ENCODE data around the gene ST6GAL1.

The ST6GAL1 gene

GRCh38 chr3:187015903-187016638 lies 85.7 kb downstream of the ST6GAL1 start:
- no peak overlapping the region for H3K27ac ChIP-seq
- no peak for TF ChIP-seq ZFX (IDR thresholded peaks at IDR 0.05)
- TF ChIP-seq CTCF (conservative IDR thresholded peaks at IDR 0.05) = no peak

- no peak for TF ChIP-seq ZFX (IDR thresholded peaks at IDR 0.05)
- TF ChIP-seq CTCF (conservative IDR thresholded peaks at IDR 0.05) = no peak
- H3K27ac ChIP-seq = no peak overlapping the region
These were observed 86.5 kb downstream of the ST6GAL1 start for GRCh38 chr3:187016639-187017345.

- H3K27ac ChIP-seq = no peak overlapping the region
These were observed 87.3 kb downstream of the ST6GAL1 start for GRCh38 chr3:187017511-187018230.

GRCh38 chr3:187019542-187020072 lies 89.3 kb downstream of the ST6GAL1 start:
- H3K27ac ChIP-seq = no peak overlapping the region

More at GRCh38 chr3:187017511-187018230, 87.3 kb downstream of the ST6GAL1 start:
- TF ChIP-seq CTCF (conservative IDR thresholded peaks at IDR 0.05) = no peak
- TF ChIP-seq ZFX (IDR thresholded peaks at IDR 0.05) = no peak

GRCh38 chr3:187020376-187020775 lies 90.0 kb downstream of the ST6GAL1 start:
- H3K27ac ChIP-seq = no peak overlapping the region
- no peak for TF ChIP-seq ZFX (IDR thresholded peaks at IDR 0.05)
- no peak for TF ChIP-seq CTCF (conservative IDR thresholded peaks at IDR 0.05)

More at GRCh38 chr3:187019542-187020072, 89.3 kb downstream of the ST6GAL1 start:
- TF ChIP-seq ZFX (IDR thresholded peaks at IDR 0.05) = no peak
- no peak for TF ChIP-seq CTCF (conservative IDR thresholded peaks at IDR 0.05)

- no peak for TF ChIP-seq CTCF (conservative IDR thresholded peaks at IDR 0.05)
- no peak for TF ChIP-seq ZFX (IDR thresholded peaks at IDR 0.05)
These were observed 91.5 kb downstream of the ST6GAL1 start for GRCh38 chr3:187021748-187022402.

More at GRCh38 chr3:187021748-187022402, 91.5 kb downstream of the ST6GAL1 start:
- H3K27ac ChIP-seq = no peak overlapping the region
